GM12878 (cell line): ENCODE measurements around the gene SLC35E3. TPM values are rescaled to one million over a fixed set of nuclear protein-coding genes. Genes with fewer than 3 reads are reported as not detected.

Experiments used
- ATAC-seq: fragments of 200-7000 bp; cut with Tn5 transposase; 3 replicates; pipeline ENCODE4 v1.9.1; 2020; ENCODE audit warnings: mild to moderate bottlenecking, moderate library complexity
- BruUV-seq: library from RNA; stranded (reverse); fragments of 400-500 nt; replicated peaks from 2 replicates; lab custom pipeline; 2021; lab: Mats Ljungman, UMichigan
- CTCF ChIA-PET: fragments of 300-600 bp; sonication (Branson Sonifier 250); formaldehyde crosslinking; extraction: SDS; loops from one replicate; lab custom pipeline; 2021; ENCODE audit warnings: inconsistent platforms; lab: Yijun Ruan, JAX
- POLR2A ChIA-PET: fragments of 350-600 bp; formaldehyde crosslinking; extraction: SDS; loops from one replicate; lab custom pipeline; 2021; ENCODE audit warnings: inconsistent platforms; lab: Charles Lee
- RAD21 ChIA-PET: fragments of 300-600 bp; sonication (Branson Sonifier 250); formaldehyde crosslinking; loops from one replicate; lab custom pipeline; 2023; ENCODE audit warnings: antibody characterized with exemption; ENCODE audit not compliant: unreplicated experiment; lab: Charles Lee
- SMC1A ChIA-PET: fragments of 300-600 bp; sonication (Branson Sonifier 250); formaldehyde crosslinking; loops from one replicate; lab custom pipeline; 2023; ENCODE audit not compliant: unreplicated experiment, uncharacterized antibody; lab: Charles Lee
- DNase-seq: peaks from one replicate; pipeline ENCODE4 v3.0.0-alpha.2; 2011; ENCODE audit warnings: low read depth, low spot score
- FAIRE-seq: peaks from 3 replicates; lab custom pipeline; 2011; peaks lifted over from hg19 to GRCh38; lab: Jason Lieb, UNC
- H2AFZ ChIP-seq: 2 replicates; pipeline ENCODE4 v1.6.0; 2011; ENCODE audit warnings: low read depth, low read length, control low read depth; ENCODE audit not compliant: control insufficient read depth
- H3K27ac ChIP-seq: 2 replicates; pipeline ENCODE4 v1.5.1; 2011; ENCODE audit warnings: control low read depth; ENCODE audit not compliant: control insufficient read depth, insufficient read depth
- H3K27me3 ChIP-seq, 2 experiments: replicated peaks in 1 of 2; 2 replicates each; pipeline versions ENCODE4 v1.6.0 to v1.6.1; 2011; ENCODE audit warnings: low read length in 1 of 2; ENCODE audit not compliant: control insufficient read depth in 2 of 2, insufficient read depth in 2 of 2
- H3K36me3 ChIP-seq, 2 experiments: 2 replicates each; pipeline ENCODE4 v1.5.1; 2011; ENCODE audit warnings: low read length in 1 of 2; ENCODE audit not compliant: control insufficient read depth in 2 of 2, insufficient read depth in 2 of 2
- H3K4me1 ChIP-seq: 2 replicates; pipeline ENCODE4 v1.6.1; 2011; ENCODE audit warnings: mild to moderate bottlenecking, low read length, moderate library complexity, mixed read lengths; ENCODE audit not compliant: control insufficient read depth, insufficient read depth
- H3K4me2 ChIP-seq: 2 replicates; pipeline ENCODE4 v1.6.0; 2011; ENCODE audit warnings: control low read depth; ENCODE audit not compliant: control insufficient read depth, insufficient read depth
- H3K4me3 ChIP-seq: fragments of 200-600 bp; sonication (generic); 2 replicates; pipeline ENCODE4 v1.5.1; 2016
- H3K79me2 ChIP-seq: 2 replicates; pipeline ENCODE4 v1.6.0; 2011; ENCODE audit warnings: low read length; ENCODE audit not compliant: control insufficient read depth, insufficient read depth
- H3K9ac ChIP-seq: 2 replicates; pipeline ENCODE4 v1.8.0; 2011; ENCODE audit warnings: low read length, control low read depth, mixed read lengths; ENCODE audit not compliant: control insufficient read depth, insufficient read depth
- H3K9me3 ChIP-seq: replicated peaks from 3 replicates; pipeline ENCODE4 v1.5.1; 2011; ENCODE audit warnings: mild to moderate bottlenecking, low read length; ENCODE audit not compliant: control insufficient read depth, insufficient read depth
- H4K20me1 ChIP-seq: 2 replicates; pipeline ENCODE4 v1.6.0; 2011; ENCODE audit not compliant: control insufficient read depth, insufficient read depth
- BHLHE40 ChIP-seq, 2 experiments: fragments of 450-650 bp in 1 of 2; IDR thresholded peaks; 2 replicates each; pipeline ENCODE4 v1.6.1; 2011 to 2017; ENCODE audit warnings: low read depth in 2 of 2, borderline replicate concordance in 1 of 2, improper control_type of control experiment in 1 of 2, low read length in 1 of 2, mild to moderate bottlenecking in 1 of 2
- CBFB ChIP-seq: IDR thresholded peaks from 2 replicates; pipeline ENCODE4 v1.6.1; 2016; ENCODE audit warnings: antibody characterized with exemption, low read depth
- EP300 ChIP-seq, 2 experiments: fragments of 150-350 bp in 1 of 2; IDR thresholded peaks; 2 replicates each; pipeline ENCODE4 v1.6.1; 2011 to 2012; ENCODE audit warnings: low read depth in 2 of 2, low read length in 2 of 2, borderline replicate concordance in 1 of 2, improper control_type of control experiment in 1 of 2, inconsistent platforms in 1 of 2; ENCODE audit not compliant: control insufficient read depth in 1 of 2
- FOXM1 ChIP-seq: IDR thresholded peaks from 2 replicates; pipeline ENCODE4 v1.6.1; 2012; ENCODE audit warnings: low read depth, mild to moderate bottlenecking, inconsistent platforms, low read length, moderate library complexity
- IRF4 ChIP-seq: IDR thresholded peaks from 2 replicates; pipeline ENCODE4 v1.6.1; 2011; ENCODE audit warnings: low read depth, low read length
- LARP7 ChIP-seq: fragments of 450-650 bp; IDR thresholded peaks from 2 replicates; pipeline ENCODE4 v1.6.1; 2017; ENCODE audit warnings: mild to moderate bottlenecking
- MEF2A ChIP-seq: IDR thresholded peaks from 2 replicates; pipeline ENCODE4 v1.6.1; 2011; ENCODE audit warnings: low read depth, mild to moderate bottlenecking, low read length, moderate library complexity; ENCODE audit not compliant: insufficient read depth
- MTA2 ChIP-seq: fragments of 450-650 bp; IDR thresholded peaks from 2 replicates; pipeline ENCODE4 v1.6.1; 2016; ENCODE audit warnings: low read depth, mild to moderate bottlenecking, moderate library complexity
- MTA3 ChIP-seq: IDR thresholded peaks from 2 replicates; pipeline ENCODE4 v1.6.1; 2012; ENCODE audit warnings: low read length, inconsistent platforms, borderline replicate concordance
- MXI1 ChIP-seq: fragments of 150-350 bp; IDR thresholded peaks from 2 replicates; pipeline ENCODE4 v1.6.1; 2011; ENCODE audit warnings: low read depth, mild to moderate bottlenecking, inconsistent platforms, low read length, improper control_type of control experiment
- MYB ChIP-seq: fragments of 150-350 bp; IDR thresholded peaks from 2 replicates; pipeline ENCODE4 v1.6.1; 2014; ENCODE audit warnings: mild to moderate bottlenecking, low read depth, low read length, borderline replicate concordance
- MYC ChIP-seq: IDR thresholded peaks from 2 replicates; pipeline ENCODE4 v1.6.1; 2011; ENCODE audit warnings: mild to moderate bottlenecking, low read length, moderate library complexity, inconsistent platforms; ENCODE audit not compliant: insufficient read depth, insufficient replicate concordance, insufficient read length, severe bottlenecking
- NBN ChIP-seq: fragments of 450-650 bp; IDR thresholded peaks from 2 replicates; pipeline ENCODE4 v1.6.1; 2016
- SIX5 ChIP-seq: IDR thresholded peaks from 2 replicates; pipeline ENCODE4 v1.6.1; 2011; ENCODE audit warnings: mild to moderate bottlenecking, low read depth, low read length, moderate library complexity; ENCODE audit not compliant: severe bottlenecking
- SRF ChIP-seq, 2 experiments: IDR thresholded peaks; 2 replicates each; pipeline ENCODE4 v1.6.1; 2011; ENCODE audit warnings: low read depth in 2 of 2, low read length in 2 of 2, mild to moderate bottlenecking in 1 of 2, moderate library complexity in 1 of 2
- STAT1 ChIP-seq: fragments of 450-650 bp; conservative IDR thresholded peaks from 2 replicates; pipeline ENCODE4 v1.6.1; 2014; ENCODE audit warnings: antibody characterized with exemption, mild to moderate bottlenecking
- ZNF217 ChIP-seq: fragments of 450-650 bp; IDR thresholded peaks from 2 replicates; pipeline ENCODE4 v1.6.1; 2017; ENCODE audit warnings: antibody characterized with exemption, mild to moderate bottlenecking
- ZNF384 ChIP-seq: IDR thresholded peaks from 2 replicates; pipeline ENCODE4 v1.6.1; 2012; ENCODE audit warnings: low read depth, mild to moderate bottlenecking, low read length, improper control_type of control experiment, borderline replicate concordance
- WGBS: methylation state at CpG from one replicate; pipeline ENCODE4 v1.1.6; 2016; ENCODE audit warnings: low lambda C conversion rate; ENCODE audit not compliant: insufficient replicate concordance, insufficient coverage; ENCODE audit errors: missing lambda C conversion rate; 5-methylcytosine and 5-hydroxymethylcytosine counted together
- in situ Hi-C: fragments of 300-500 bp; cut with MboI; formaldehyde crosslinking; loops from 9 replicates; pipeline ENCODE4 v1.14.3; 2018; ENCODE audit warnings: mixed read lengths
- intact Hi-C: fragments of 100-400 bp; cut with micrococcal nuclease; formaldehyde crosslinking; loops from one replicate; pipeline ENCODE4 v1.14.2; 2022; ENCODE audit not compliant: unreplicated experiment
- polyA plus RNA-seq, 11 experiments: library from polyadenylated mRNA; depleted of rRNA in 4 of 11; unstranded in 6 of 11; stranded (reverse) in 5 of 11; fragments of >200 nt; fragmentation: Nextera tagmentation in 4 of 11; fragmentation: Illumina TruSeq in 1 of 11; extraction: Ambion mirVana in 4 of 11; extraction: Trizol in 1 of 11; gene quantifications; 1 replicate in 1 of 11; 2 replicates in 10 of 11; pipeline versions ENCODE4 v1.2.1 to v1.2.3, GENCODE V29; 2011 to 2016; ENCODE audit warnings: inconsistent platforms in 2 of 11, missing spikeins in 2 of 11, low read depth in 1 of 11
- total RNA-seq, 4 experiments: library from RNA; depleted of rRNA in 3 of 4; stranded (reverse); fragments of >200 nt in 3 of 4; fragmentation: Illumina TruSeq in 1 of 4; extraction: Trizol in 1 of 4; gene quantifications; 2 replicates each; pipeline versions ENCODE4 v1.2.1 to v1.2.3, GENCODE V29; 2013 to 2021

The SLC35E3 gene
- total and polyA plus RNA-seq, 10 of the 15 experiments (the other 5 are each of a cell fraction or from before 2014, with no cell fraction given) = 3.6 to 19.8 (median 6.1) TPM

- DNase-seq = no peak
These were observed 15.5 kb downstream of the SLC35E3 start for GRCh38 chr12:68761442-68761812.

More at GRCh38 chr12:68761442-68761812, 15.5 kb downstream of the SLC35E3 start:
- POLR2A ChIA-PET = no interaction called here
- in situ Hi-C loops = no loop called here
- Histone ChIP-seq H3K27me3 (no peaks in the 10 kb centered on the region), H3K4me2 (no peak overlapping the region), H3K9me3 (no peaks in the 10 kb centered on the region), H2AFZ (no peak overlapping the region), H3K9ac (no peak overlapping the region), H3K4me1 (no peaks in the 10 kb centered on the region), H3K79me2 (no peaks in the 10 kb centered on the region), H4K20me1 (no peaks in the 10 kb centered on the region), H3K36me3 (no peaks in the 10 kb centered on the region; a peak in 1 of 4 replicates), H3K4me3 (no peak overlapping the region), H3K27ac (no peak overlapping the region)
- CTCF ChIA-PET = no interaction called here
- TF ChIP-seq MYB = no peak
- TF ChIP-seq IRF4 = no peak
- TF ChIP-seq LARP7 = no peak
- no peak for TF ChIP-seq MTA3
- no peak for TF ChIP-seq MXI1
- no peak for TF ChIP-seq NBN
- TF ChIP-seq MTA2 = no peak
- TF ChIP-seq ZNF217 = no peak
- TF ChIP-seq STAT1 = no peak
- TF ChIP-seq BHLHE40 (IDR thresholded peaks at IDR 0.05; ENCODE audit: borderline replicate concordance in 1 of 2, low read depth in 2 of 2, low read length in 1 of 2) = no peak
- TF ChIP-seq CBFB = no peak
- TF ChIP-seq MEF2A = no peak
- TF ChIP-seq SRF (IDR thresholded peaks at IDR 0.05; ENCODE audit: low read depth in 2 of 2, low read length in 2 of 2) = no peak
- no peak for TF ChIP-seq MYC
- no peak for TF ChIP-seq ZNF384
- no peak for TF ChIP-seq SIX5
- no peak for TF ChIP-seq FOXM1
- TF ChIP-seq EP300 (IDR thresholded peaks at IDR 0.05; ENCODE audit: borderline replicate concordance in 1 of 2, control insufficient read depth in 1 of 2, low read depth in 2 of 2, low read length in 2 of 2) = no peak
- 98% methylated on average over 3 of the region's 3 CpGs for WGBS
- RAD21 ChIA-PET = no interaction called here
- SMC1A ChIA-PET = no interaction called here
- BruUV-seq = no TSS peak
- intact Hi-C loops = no loop called here
- ATAC-seq (no peak), FAIRE-seq (no peak)
